ENCODE results near the gene ZFYVE27.

The ZFYVE27 gene

DNA sequence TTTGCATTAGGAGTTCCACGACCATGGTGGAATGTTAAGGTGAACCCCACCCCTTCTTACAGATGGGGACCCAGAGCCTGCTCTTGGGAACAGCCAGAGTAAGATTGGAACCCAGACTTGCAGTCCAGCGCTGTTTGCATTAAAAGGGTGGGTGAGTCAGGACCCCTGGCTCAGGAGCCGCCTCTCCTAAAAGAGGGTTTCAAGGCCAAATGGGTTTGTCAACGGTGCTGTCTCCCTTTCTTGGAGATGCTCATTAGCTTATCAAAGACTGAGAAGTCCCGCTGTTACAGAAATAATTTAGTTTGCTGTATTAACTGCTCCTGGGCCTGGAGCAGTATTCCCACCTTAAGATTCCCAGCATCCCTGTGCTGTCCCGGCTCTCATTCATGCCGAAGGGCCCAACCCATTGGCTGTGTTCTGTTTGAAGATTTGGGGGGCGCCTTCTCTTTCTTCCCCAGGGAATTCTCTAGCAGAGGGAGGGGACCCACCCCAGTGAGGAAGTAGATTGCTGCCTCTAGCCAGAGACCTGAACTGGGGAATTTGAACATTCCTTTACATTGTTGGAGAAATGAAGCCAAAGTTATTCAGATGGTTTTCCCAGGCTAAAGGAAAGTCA, 21.6 kb upstream of the ZFYVE27 start:
- ChIA-PET POLR2A (interaction anchor here (0.9 to 4.9 kb wide), 8 partner anchors 9 to 173 kb away, joined by 3 to 36 read pairs (median 13); partner anchors contain the start of genes AVPI1 and ZFYVE27), CTCF (interaction anchor here (0.6 to 20.4 kb wide), 3 partner anchors 13 to 55 kb away, joined by 3 to 487 read pairs (median 34); partner anchors contain the start of gene ZFYVE27)
- peaks cover 7 to 21% of the 10 kb centered on the region in 2 experiments; a peak in 2 of 3 replicates for H3K36me3 ChIP-seq (ENCODE audit: control insufficient read depth in 2 of 2, insufficient read depth in 1 of 2, low read length in 2 of 2)
- H3K9me3 ChIP-seq (ENCODE audit: control insufficient read depth, insufficient read depth, low read depth, low read length), result no peaks in the 10 kb centered on the region
- peak overlapping the region; percentile 95; the same call in 1 of the 2 replicates for H3K27ac ChIP-seq (ENCODE audit: extremely low read depth, low read depth, low read length)
- TF ChIP-seq, protein P1, sequence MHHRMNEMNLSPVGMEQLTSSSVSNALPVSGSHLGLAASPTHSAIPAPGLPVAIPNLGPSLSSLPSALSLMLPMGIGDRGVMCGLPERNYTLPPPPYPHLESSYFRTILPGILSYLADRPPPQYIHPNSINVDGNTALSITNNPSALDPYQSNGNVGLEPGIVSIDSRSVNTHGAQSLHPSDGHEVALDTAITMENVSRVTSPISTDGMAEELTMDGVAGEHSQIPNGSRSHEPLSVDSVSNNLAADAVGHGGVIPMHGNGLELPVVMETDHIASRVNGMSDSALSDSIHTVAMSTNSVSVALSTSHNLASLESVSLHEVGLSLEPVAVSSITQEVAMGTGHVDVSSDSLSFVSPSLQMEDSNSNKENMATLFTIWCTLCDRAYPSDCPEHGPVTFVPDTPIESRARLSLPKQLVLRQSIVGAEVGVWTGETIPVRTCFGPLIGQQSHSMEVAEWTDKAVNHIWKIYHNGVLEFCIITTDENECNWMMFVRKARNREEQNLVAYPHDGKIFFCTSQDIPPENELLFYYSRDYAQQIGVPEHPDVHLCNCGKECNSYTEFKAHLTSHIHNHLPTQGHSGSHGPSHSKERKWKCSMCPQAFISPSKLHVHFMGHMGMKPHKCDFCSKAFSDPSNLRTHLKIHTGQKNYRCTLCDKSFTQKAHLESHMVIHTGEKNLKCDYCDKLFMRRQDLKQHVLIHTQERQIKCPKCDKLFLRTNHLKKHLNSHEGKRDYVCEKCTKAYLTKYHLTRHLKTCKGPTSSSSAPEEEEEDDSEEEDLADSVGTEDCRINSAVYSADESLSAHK (tag by site-specific recombination; IDR thresholded peaks at IDR 0.05), result peak; percentile 81
- TF ChIP-seq ZNF341 (tag by site-specific recombination; IDR thresholded peaks at IDR 0.05; ENCODE audit: low read depth) (peak; percentile 61; the same call in 1 of the 2 replicates), SP2 (tag by site-specific recombination; IDR thresholded peaks at IDR 0.05) (no peak), ZNF473 (tag by site-specific recombination; IDR thresholded peaks at IDR 0.05) (no peak), ZBTB17 (tag by site-specific recombination; IDR thresholded peaks at IDR 0.05) (no peak), MZF1 (tag by site-specific recombination; IDR thresholded peaks at IDR 0.05; ENCODE audit: borderline replicate concordance) (no peak), KLF9 (tag by site-specific recombination; IDR thresholded peaks at IDR 0.05; ENCODE audit: low read depth) (no peak)
- TF ChIP-seq, protein P2, sequence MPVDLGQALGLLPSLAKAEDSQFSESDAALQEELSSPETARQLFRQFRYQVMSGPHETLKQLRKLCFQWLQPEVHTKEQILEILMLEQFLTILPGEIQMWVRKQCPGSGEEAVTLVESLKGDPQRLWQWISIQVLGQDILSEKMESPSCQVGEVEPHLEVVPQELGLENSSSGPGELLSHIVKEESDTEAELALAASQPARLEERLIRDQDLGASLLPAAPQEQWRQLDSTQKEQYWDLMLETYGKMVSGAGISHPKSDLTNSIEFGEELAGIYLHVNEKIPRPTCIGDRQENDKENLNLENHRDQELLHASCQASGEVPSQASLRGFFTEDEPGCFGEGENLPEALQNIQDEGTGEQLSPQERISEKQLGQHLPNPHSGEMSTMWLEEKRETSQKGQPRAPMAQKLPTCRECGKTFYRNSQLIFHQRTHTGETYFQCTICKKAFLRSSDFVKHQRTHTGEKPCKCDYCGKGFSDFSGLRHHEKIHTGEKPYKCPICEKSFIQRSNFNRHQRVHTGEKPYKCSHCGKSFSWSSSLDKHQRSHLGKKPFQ (tag by site-specific recombination; IDR thresholded peaks at IDR 0.05), result no peak
- H3K4me3 ChIP-seq (ENCODE audit: low read depth, low read length), result peak overlapping the region; percentile 54; the same call in 1 of the 2 replicates
- H3K4me1 ChIP-seq (ENCODE audit: control insufficient read depth, insufficient read depth, low read length), result peaks cover 18% of the 10 kb centered on the region

DNA sequence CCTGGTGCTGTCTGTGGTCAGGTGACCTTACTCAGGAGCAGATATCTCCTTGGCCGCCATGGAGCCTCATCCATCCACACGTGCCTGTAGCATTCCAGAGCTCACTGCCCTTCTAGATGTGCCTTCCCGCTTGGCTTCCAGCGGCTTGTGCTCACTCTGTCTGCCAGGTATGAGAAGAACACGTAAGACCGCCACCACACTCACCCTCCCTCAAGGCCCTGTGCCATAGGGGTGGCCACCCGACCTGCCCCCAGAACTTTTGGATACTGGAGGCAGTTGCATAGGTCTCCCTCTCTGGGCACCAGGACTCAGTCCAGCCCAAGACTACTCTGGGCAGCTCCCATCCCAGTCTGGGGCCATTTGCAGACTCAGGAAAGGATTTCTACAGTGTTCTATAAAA, 19.3 kb upstream of the ZFYVE27 start:
- H3K4me3 ChIP-seq (ENCODE audit: low read depth, low read length), result no peak overlapping the region
- peaks cover 7 to 21% of the 10 kb centered on the region in 2 experiments; a peak in 2 of 3 replicates for H3K36me3 ChIP-seq (ENCODE audit: control insufficient read depth in 2 of 2, insufficient read depth in 1 of 2, low read length in 2 of 2)
- H3K9me3 ChIP-seq (ENCODE audit: control insufficient read depth, insufficient read depth, low read depth, low read length), result no peaks in the 10 kb centered on the region
- no peak overlapping the region for H3K27ac ChIP-seq (ENCODE audit: extremely low read depth, low read depth, low read length)
- ChIA-PET POLR2A (interaction anchor here (1.5 to 2.6 kb wide), 3 partner anchors 19 to 34 kb away, joined by 3 to 10 read pairs (median 8); partner anchors contain the start of genes AVPI1 and ZFYVE27), CTCF (interaction anchor here (1.0 to 20.4 kb wide), 4 partner anchors 12 to 41 kb away, joined by 3 to 487 read pairs (median 22); partner anchors contain the start of gene ZFYVE27)
- TF ChIP-seq SCRT1 (tag by site-specific recombination; IDR thresholded peaks at IDR 0.05; ENCODE audit: borderline replicate concordance) (no peak), ZSCAN30 (tag by site-specific recombination; IDR thresholded peaks at IDR 0.05) (no peak), ZNF24 (tag by site-specific recombination; IDR thresholded peaks at IDR 0.05) (no peak)
- TF ChIP-seq, protein P3, sequence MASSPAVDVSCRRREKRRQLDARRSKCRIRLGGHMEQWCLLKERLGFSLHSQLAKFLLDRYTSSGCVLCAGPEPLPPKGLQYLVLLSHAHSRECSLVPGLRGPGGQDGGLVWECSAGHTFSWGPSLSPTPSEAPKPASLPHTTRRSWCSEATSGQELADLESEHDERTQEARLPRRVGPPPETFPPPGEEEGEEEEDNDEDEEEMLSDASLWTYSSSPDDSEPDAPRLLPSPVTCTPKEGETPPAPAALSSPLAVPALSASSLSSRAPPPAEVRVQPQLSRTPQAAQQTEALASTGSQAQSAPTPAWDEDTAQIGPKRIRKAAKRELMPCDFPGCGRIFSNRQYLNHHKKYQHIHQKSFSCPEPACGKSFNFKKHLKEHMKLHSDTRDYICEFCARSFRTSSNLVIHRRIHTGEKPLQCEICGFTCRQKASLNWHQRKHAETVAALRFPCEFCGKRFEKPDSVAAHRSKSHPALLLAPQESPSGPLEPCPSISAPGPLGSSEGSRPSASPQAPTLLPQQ (tag by site-specific recombination; IDR thresholded peaks at IDR 0.05), result no peak
- H3K4me1 ChIP-seq (ENCODE audit: control insufficient read depth, insufficient read depth, low read length), result peaks cover 18% of the 10 kb centered on the region

DNA sequence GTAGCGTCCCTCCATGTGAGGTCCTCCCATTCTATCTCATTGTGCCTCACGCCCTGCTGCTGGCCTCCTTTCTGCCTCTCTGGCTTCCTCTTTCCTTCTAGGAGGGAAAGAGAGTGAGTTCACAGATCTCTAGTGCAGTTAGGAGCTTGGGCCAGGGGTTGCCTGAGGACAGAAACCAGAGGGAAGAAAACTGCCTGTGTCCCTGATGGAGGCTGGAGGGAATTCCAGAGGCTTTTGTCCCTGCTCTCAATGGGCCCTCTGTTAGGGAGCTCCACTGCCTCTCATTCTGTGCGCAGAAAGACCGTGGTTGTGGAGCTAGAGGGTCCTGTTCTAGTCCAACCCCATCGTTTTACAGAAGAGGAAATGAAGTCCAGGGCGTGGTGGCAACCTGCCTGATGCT, 18.8 kb upstream of the ZFYVE27 start:
- ChIA-PET POLR2A (interaction anchor here (0.9 to 2.6 kb wide), 4 partner anchors 18 to 35 kb away, joined by 3 to 10 read pairs (median 6); partner anchors contain the start of genes AVPI1 and ZFYVE27), CTCF (interaction anchor here (1.0 to 20.4 kb wide), 4 partner anchors 8 to 32 kb away, joined by 3 to 487 read pairs (median 21); partner anchors contain the start of gene ZFYVE27)
- peaks cover 7 to 21% of the 10 kb centered on the region in 2 experiments; a peak in 2 of 3 replicates for H3K36me3 ChIP-seq (ENCODE audit: control insufficient read depth in 2 of 2, insufficient read depth in 1 of 2, low read length in 2 of 2)
- H3K27ac ChIP-seq (ENCODE audit: extremely low read depth, low read depth, low read length), result no peak overlapping the region
- no peaks in the 10 kb centered on the region for H3K9me3 ChIP-seq (ENCODE audit: control insufficient read depth, insufficient read depth, low read depth, low read length)
- peaks cover 18% of the 10 kb centered on the region for H3K4me1 ChIP-seq (ENCODE audit: control insufficient read depth, insufficient read depth, low read length)
- no peak overlapping the region for H3K4me3 ChIP-seq (ENCODE audit: low read depth, low read length)
- TF ChIP-seq EGR2 (tag by site-specific recombination; IDR thresholded peaks at IDR 0.05; ENCODE audit: low read depth), result no peak
- TF ChIP-seq, protein P4, sequence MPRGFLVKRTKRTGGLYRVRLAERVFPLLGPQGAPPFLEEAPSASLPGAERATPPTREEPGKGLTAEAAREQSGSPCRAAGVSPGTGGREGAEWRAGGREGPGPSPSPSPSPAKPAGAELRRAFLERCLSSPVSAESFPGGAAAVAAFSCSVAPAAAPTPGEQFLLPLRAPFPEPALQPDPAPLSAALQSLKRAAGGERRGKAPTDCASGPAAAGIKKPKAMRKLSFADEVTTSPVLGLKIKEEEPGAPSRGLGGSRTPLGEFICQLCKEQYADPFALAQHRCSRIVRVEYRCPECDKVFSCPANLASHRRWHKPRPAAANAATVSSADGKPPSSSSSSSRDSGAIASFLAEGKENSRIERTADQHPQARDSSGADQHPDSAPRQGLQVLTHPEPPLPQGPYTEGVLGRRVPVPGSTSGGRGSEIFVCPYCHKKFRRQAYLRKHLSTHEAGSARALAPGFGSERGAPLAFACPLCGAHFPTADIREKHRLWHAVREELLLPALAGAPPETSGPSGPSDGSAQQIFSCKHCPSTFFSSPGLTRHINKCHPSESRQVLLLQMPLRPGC (tag by site-specific recombination; IDR thresholded peaks at IDR 0.05), result no peak
- TF ChIP-seq, protein P5, sequence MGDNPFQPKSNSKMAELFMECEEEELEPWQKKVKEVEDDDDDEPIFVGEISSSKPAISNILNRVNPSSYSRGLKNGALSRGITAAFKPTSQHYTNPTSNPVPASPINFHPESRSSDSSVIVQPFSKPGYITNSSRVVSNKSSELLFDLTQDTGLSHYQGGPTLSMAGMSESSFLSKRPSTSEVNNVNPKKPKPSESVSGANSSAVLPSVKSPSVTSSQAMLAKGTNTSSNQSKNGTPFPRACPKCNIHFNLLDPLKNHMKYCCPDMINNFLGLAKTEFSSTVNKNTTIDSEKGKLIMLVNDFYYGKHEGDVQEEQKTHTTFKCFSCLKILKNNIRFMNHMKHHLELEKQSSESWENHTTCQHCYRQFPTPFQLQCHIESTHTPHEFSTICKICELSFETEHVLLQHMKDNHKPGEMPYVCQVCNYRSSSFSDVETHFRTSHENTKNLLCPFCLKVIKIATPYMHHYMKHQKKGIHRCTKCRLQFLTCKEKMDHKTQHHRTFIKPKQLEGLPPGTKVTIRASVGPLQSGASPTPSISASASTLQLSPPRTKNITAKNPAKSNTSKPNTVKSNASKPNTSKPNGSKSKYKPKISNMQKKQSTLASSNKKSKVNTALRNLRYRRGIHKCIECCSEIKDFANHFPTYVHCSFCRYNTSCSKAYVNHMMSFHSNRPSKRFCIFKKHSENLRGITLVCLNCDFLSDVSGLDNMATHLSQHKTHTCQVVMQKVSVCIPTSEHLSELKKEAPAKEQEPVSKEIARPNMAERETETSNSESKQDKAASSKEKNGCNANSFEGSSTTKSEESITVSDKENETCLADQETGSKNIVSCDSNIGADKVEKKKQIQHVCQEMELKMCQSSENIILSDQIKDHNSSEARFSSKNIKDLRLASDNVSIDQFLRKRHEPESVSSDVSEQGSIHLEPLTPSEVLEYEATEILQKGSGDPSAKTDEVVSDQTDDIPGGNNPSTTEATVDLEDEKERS (tag by site-specific recombination; IDR thresholded peaks at IDR 0.05), result no peak

Data from HEK293 (cell line).